ENCODE measurements around the gene KIF17. TPM values are rescaled to one million over a fixed set of nuclear protein-coding genes. Genes with fewer than 3 reads are reported as not detected.
A peak's percentile ranks its signal among the peaks of the same experiment; 100 is the strongest.

The KIF17 gene
- total and polyA plus RNA-seq, 3 experiments from 2014 or later: not detected

DNA sequence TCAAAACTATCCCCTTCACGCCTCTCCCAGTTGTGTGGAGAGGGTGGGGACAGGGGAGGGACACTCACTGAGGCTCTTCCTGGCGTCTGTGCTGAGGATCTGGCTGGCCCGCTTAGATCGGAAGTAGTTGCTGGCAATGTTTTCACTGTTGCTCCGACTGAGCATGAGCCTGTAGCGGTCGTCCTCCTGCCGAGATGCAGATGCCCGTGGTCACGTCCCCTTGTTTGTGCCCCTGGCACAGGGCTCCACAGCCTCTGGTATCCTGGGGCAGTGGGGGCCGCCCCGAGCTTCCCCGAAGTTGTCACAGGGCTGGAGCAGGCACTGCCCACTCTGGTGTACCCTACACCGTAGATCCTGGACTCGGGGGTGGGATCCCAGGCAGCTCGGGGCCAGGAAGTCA, 51.7 kb downstream of the KIF17 start:
- Mint-ChIP-seq H3K36me3 (peaks cover 0 to 7% (median 0%) of the 10 kb centered on the region in 3 donors), H3K9me3 (no peaks in the 10 kb centered on the region), H3K27me3 (peaks cover 0 to 2% of the 10 kb centered on the region in 2 donors), H3K27ac (no peak overlapping the region), H3K4me3 (no peak overlapping the region), H3K4me1 (peaks cover 15 to 19% (median 17%) of the 10 kb centered on the region in 3 donors)
- CTCF ChIA-PET: interaction anchor here (2.0 kb wide), 1 partner anchor 30 kb away, joined by 5 read pairs; no protein-coding TSS in a partner anchor
- no peaks in the 10 kb centered on the region for H3K27me3 ChIP-seq (ENCODE audit: insufficient read depth, low read length, poor library complexity, severe bottlenecking)
- no peaks in the 10 kb centered on the region for H3K36me3 ChIP-seq (ENCODE audit: insufficient read depth, low read length)
- no peak for DNase-seq
- no peak overlapping the region for H3K27ac ChIP-seq (ENCODE audit: low read depth, low read length)
- POLR2A ChIA-PET: no interaction called here
- peaks cover 10% of the 10 kb centered on the region for H3K4me1 ChIP-seq (ENCODE audit: insufficient read depth, low read length)
- H3K4me3 ChIP-seq (ENCODE audit: low read length): no peak overlapping the region
- no peaks in the 10 kb centered on the region for H3K9me3 ChIP-seq (ENCODE audit: low read length)

DNA sequence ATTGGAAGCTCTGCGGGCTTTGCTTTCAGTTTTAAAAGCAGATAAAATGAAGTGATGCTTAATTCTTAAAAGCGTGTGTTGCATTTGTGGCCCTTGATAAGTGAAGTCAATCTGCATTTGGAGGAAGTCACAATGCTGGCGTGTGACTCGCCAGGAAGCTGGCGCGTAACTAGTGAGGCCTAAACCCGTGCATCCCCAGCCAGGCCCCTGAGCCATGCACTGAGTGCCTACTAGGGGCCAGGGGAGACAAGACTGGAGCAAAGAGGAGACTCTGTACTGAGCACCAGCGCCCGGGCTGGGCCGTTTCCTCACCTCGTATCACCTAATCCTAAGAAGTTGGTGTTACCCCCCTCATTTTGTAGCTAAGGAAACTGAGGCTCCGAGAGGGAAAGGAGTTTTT, 52.1 kb downstream of the KIF17 start:
- ChIA-PET CTCF (interaction anchor here (2.0 kb wide), 1 partner anchor 30 kb away, joined by 5 read pairs; no protein-coding TSS in a partner anchor), POLR2A (no interaction called here)
- Mint-ChIP-seq H3K27me3 (peaks cover 0 to 2% of the 10 kb centered on the region in 2 donors), H3K27ac (no peak overlapping the region), H3K36me3 (peaks cover 0 to 10% (median 0%) of the 10 kb centered on the region in 3 donors), H3K9me3 (no peaks in the 10 kb centered on the region), H3K4me1 (peaks cover 18 to 21% (median 19%) of the 10 kb centered on the region in 3 donors), H3K4me3 (peak overlapping the region in 1 of 7 donors; percentile 48)
- Histone ChIP-seq H3K9me3 (ENCODE audit: low read length) (no peaks in the 10 kb centered on the region), H3K27me3 (ENCODE audit: insufficient read depth, low read length, poor library complexity, severe bottlenecking) (no peaks in the 10 kb centered on the region), H3K4me1 (ENCODE audit: insufficient read depth, low read length) (peaks cover 10% of the 10 kb centered on the region), H3K36me3 (ENCODE audit: insufficient read depth, low read length) (no peaks in the 10 kb centered on the region), H3K4me3 (ENCODE audit: low read length) (no peak overlapping the region), H3K27ac (ENCODE audit: low read depth, low read length) (no peak overlapping the region)
- DNase-seq: no peak

DNA sequence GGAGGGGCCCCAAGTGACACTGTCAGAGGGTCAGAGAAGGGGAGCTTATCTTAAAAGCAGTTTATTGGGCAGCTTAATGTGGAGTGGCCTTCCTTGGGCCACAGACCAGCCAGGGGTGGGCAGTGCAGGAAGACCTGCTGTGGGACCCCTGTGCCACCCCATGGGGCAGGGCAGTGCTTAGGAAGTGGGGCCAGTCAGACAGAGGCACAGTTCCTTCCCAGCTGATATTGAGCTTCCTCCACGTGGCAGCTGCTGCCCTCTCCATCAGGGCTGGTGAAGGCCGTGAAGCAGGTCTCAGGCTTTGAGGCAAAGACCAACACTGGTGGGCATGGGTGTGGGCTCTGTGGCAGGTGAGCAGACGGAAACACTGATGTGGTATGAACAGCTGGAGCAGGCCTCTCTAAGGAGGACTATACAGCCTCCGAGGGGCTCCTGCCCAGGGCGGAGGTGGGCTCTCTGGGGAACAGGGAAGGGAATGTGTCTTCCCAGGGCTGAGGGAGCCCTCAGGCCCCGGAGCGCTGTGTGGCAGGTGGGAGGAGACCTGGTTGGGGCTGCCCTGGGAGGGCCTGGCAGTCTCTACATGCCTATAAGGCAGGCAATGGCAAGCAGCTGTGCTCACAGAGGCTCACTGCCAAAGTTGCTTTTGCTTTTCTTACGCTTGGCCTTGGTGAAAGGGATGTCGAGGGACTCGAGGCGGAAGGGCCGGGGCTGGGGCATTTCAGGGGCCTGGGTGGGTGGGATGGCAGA, 53.7 kb downstream of the KIF17 start:
- Histone ChIP-seq H3K4me3 (ENCODE audit: low read length) (no peak overlapping the region), H3K4me1 (ENCODE audit: insufficient read depth, low read length) (peaks cover 26% of the 10 kb centered on the region), H3K36me3 (ENCODE audit: insufficient read depth, low read length) (no peaks in the 10 kb centered on the region), H3K27ac (ENCODE audit: low read depth, low read length) (no peak overlapping the region), H3K27me3 (ENCODE audit: insufficient read depth, low read length, poor library complexity, severe bottlenecking) (no peaks in the 10 kb centered on the region), H3K9me3 (ENCODE audit: low read length) (no peaks in the 10 kb centered on the region)
- peak overlapping the region in 1 of 8 donors; percentile 60 for H3K27ac Mint-ChIP-seq
- H3K4me1 Mint-ChIP-seq: peaks cover 34 to 37% (median 35%) of the 10 kb centered on the region in 3 donors
- no peak for DNase-seq
- peak overlapping the region in 1 of 7 donors; percentile 65 for H3K4me3 Mint-ChIP-seq
- no peaks in the 10 kb centered on the region for H3K27me3 Mint-ChIP-seq
- POLR2A ChIA-PET: no interaction called here
- CTCF ChIA-PET: interaction anchor here (1.2 to 1.3 kb wide), 2 partner anchors 30 to 33 kb away, joined by 3 to 6 read pairs; no protein-coding TSS in a partner anchor
- H3K36me3 Mint-ChIP-seq: peaks cover 0 to 22% (median 3%) of the 10 kb centered on the region in 3 donors
- no peaks in the 10 kb centered on the region for H3K9me3 Mint-ChIP-seq

DNA sequence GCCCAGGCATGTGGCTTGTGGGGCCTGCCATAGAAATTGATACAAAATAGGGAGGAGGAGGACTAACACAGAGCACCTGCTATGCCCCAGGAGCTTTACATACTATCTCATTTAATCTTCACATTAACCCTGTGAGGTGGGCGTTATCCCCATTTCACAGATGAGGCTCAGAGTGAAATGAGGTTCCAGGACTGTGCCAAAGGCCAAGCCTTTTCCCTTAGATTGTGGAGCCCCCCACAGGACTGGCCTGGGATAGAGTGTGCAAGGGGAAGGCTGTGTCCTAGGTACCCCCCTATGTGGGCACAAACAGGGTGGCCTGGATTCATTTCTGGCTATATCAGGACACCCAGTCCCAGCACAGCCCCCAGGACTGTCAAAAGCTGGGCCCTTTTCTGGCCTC, 54.4 kb downstream of the KIF17 start:
- H3K27me3 ChIP-seq (ENCODE audit: insufficient read depth, low read length, poor library complexity, severe bottlenecking): no peaks in the 10 kb centered on the region
- Mint-ChIP-seq H3K27me3 (no peaks in the 10 kb centered on the region), H3K36me3 (peaks cover 0 to 29% (median 3%) of the 10 kb centered on the region in 3 donors), H3K27ac (peak overlapping the region in 2 of 8 donors; percentile 61 to 93), H3K4me1 (peaks cover 38 to 42% (median 39%) of the 10 kb centered on the region in 3 donors), H3K9me3 (no peaks in the 10 kb centered on the region), H3K4me3 (peak overlapping the region in 5 of 7 donors; percentile 8 to 99 (median 44))
- H3K36me3 ChIP-seq (ENCODE audit: insufficient read depth, low read length): peaks cover 2% of the 10 kb centered on the region
- no peak for DNase-seq
- no peak overlapping the region for H3K27ac ChIP-seq (ENCODE audit: low read depth, low read length)
- POLR2A ChIA-PET: no interaction called here
- CTCF ChIA-PET: interaction anchor here (1.2 to 1.3 kb wide), 2 partner anchors 29 to 33 kb away, joined by 3 to 6 read pairs; no protein-coding TSS in a partner anchor
- H3K9me3 ChIP-seq (ENCODE audit: low read length): no peaks in the 10 kb centered on the region
- no peak overlapping the region for H3K4me3 ChIP-seq (ENCODE audit: low read length)
- peaks cover 32% of the 10 kb centered on the region for H3K4me1 ChIP-seq (ENCODE audit: insufficient read depth, low read length)

DNA sequence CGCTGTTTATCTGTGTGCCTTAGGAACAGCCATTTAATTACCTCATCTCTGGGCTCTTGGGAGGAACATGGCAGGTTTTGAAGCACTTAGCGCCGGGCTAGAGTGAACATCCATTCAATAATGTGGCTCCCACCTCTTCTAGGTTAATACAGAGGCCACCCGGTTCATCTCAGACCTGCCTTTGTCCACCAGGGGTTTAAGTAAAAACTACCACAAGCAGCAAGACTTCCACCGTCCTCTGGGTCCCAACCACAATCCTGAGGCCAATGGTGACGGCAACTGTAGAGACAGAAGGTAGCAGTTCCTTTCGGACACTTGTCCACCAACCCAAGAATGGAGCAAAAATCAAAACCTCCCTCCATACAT, 55.7 kb downstream of the KIF17 start:
- Histone ChIP-seq H3K9me3 (ENCODE audit: low read length) (no peaks in the 10 kb centered on the region), H3K4me1 (ENCODE audit: insufficient read depth, low read length) (peaks cover 32% of the 10 kb centered on the region), H3K27me3 (ENCODE audit: insufficient read depth, low read length, poor library complexity, severe bottlenecking) (no peaks in the 10 kb centered on the region), H3K27ac (ENCODE audit: low read depth, low read length) (peak overlapping the region; percentile 79), H3K4me3 (ENCODE audit: low read length) (peak overlapping the region; percentile 85), H3K36me3 (ENCODE audit: insufficient read depth, low read length) (peaks cover 14% of the 10 kb centered on the region)
- ChIA-PET POLR2A (interaction anchor here (0.8 to 1.7 kb wide), 5 partner anchors 16 to 154 kb away, joined by 3 to 9 read pairs (median 3); partner anchors contain the start of genes HP1BP3 and MUL1), CTCF (interaction anchor here (0.7 to 2.0 kb wide), 3 partner anchors 15 to 533 kb away, joined by 4 to 6 read pairs (median 5); no protein-coding TSS in a partner anchor)
- H3K4me3 Mint-ChIP-seq: peak overlapping the region; percentile 98 to 100 (median 99)
- H3K4me1 Mint-ChIP-seq: peaks cover 42 to 54% (median 45%) of the 10 kb centered on the region in 3 donors
- peak overlapping the region; percentile 93 to 99 (median 98) for H3K27ac Mint-ChIP-seq
- DNase-seq: no peak
- H3K27me3 Mint-ChIP-seq: no peaks in the 10 kb centered on the region
- no peaks in the 10 kb centered on the region for H3K9me3 Mint-ChIP-seq
- peaks cover 0 to 42% (median 3%) of the 10 kb centered on the region in 3 donors for H3K36me3 Mint-ChIP-seq

DNA sequence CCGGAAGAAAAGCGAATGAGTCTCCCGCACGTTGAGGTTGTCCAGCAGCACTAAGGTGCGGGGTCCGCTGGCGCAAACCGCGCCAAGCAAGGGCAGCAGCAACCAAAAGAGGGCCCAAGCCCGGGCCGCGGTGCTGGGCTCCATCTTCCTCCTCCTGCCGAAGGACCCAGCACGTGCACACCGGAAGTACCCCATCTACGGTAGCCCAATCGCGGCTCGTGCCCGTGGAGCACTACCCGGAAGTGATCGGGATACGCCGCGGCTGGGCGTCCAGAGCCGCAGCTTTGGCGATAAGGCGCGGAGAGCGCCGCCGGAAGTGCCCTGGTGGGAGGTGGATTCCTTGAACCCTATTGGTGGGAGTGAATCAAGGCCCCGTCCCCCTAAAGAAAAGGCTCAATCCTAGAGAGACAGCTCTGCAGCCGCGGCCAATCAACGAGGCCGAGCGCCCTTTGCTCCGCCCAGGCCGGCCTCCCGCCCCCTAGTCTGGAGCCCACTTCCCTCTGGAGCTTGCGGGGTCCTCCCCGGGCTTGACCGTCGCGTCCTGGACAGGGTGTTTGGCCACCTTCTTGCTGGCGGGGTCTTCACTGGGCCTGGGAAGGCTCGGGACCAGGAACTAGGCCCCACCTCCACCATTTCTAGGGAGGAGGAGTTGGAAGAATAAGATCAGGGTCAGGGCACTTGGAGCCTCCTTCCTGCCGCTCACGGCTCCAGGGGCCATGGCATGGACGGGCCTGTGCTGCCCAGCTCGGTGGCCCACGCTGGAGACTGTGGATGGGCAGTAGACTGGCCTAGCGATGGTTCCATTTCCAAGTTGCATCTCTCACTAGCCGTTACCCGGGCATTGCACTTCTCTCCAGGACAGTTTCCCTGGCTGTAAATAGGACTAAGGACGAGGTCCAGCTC, 56.3 kb downstream of the KIF17 start, which contains the start of gene DDOST:
DDOST (minus strand) TSS at position 163 of the 903 bp plus-strand sequence; CDS start at position 144, 19 bp downstream.
- ChIA-PET CTCF (interaction anchor here (0.7 to 2.0 kb wide), 6 partner anchors 14 to 534 kb away, joined by 3 to 6 read pairs (median 4); no protein-coding TSS in a partner anchor), POLR2A (interaction anchor here (0.8 to 1.7 kb wide), 5 partner anchors 15 to 153 kb away, joined by 3 to 9 read pairs (median 3); partner anchors contain the start of genes HP1BP3 and MUL1)
- H3K4me1 Mint-ChIP-seq: peaks cover 44 to 60% (median 49%) of the 10 kb centered on the region in 3 donors
- Histone ChIP-seq H3K27ac (ENCODE audit: low read depth, low read length) (peak within 1 kb of the TSS; percentile 85), H3K36me3 (ENCODE audit: insufficient read depth, low read length) (peaks cover 20% of the 10 kb centered on the region), H3K9me3 (ENCODE audit: low read length) (no peaks in the 10 kb centered on the region), H3K4me3 (ENCODE audit: low read length) (peak within 1 kb of the TSS; percentile 85), H3K27me3 (ENCODE audit: insufficient read depth, low read length, poor library complexity, severe bottlenecking) (no peaks in the 10 kb centered on the region), H3K4me1 (ENCODE audit: insufficient read depth, low read length) (peaks cover 32% of the 10 kb centered on the region)
- H3K27me3 Mint-ChIP-seq: no peaks in the 10 kb centered on the region
- DNase-seq: peak; percentile 88 to 97 (median 95)
- H3K4me3 Mint-ChIP-seq: peak within 1 kb of the TSS; percentile 98 to 100 (median 99)
- H3K9me3 Mint-ChIP-seq: no peaks in the 10 kb centered on the region
- peaks cover 0 to 48% (median 5%) of the 10 kb centered on the region in 3 donors for H3K36me3 Mint-ChIP-seq
- peak within 1 kb of the TSS; percentile 93 to 99 (median 98) for H3K27ac Mint-ChIP-seq

DNA sequence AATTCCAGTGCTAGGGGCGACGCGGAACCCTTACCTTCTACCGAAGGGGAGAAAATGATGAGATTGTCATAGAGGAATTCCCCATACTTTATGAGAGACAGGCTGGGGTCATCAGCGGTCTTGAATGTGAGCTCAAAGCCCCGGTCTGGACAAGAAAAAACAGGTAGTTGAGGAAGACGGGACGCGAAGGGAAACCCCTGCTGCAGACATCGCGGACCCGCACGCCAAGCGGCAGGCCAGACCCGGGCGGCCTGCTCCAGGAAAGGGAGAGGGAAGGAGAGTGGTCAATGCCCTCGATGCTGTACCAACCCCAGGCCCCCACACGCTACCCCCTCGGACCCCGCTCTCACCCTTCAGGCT, 57.0 kb downstream of the KIF17 start:
- Mint-ChIP-seq H3K4me3 (peak overlapping the region; percentile 98 to 100 (median 99)), H3K27ac (peak overlapping the region; percentile 93 to 99 (median 98)), H3K36me3 (peaks cover 0 to 54% (median 10%) of the 10 kb centered on the region in 3 donors), H3K9me3 (no peaks in the 10 kb centered on the region), H3K4me1 (peaks cover 44 to 61% (median 54%) of the 10 kb centered on the region in 3 donors), H3K27me3 (no peaks in the 10 kb centered on the region)
- POLR2A ChIA-PET: interaction anchor here (1.5 to 1.7 kb wide), 3 partner anchors 19 to 126 kb away, joined by 3 to 9 read pairs (median 7); partner anchors contain the start of gene HP1BP3
- Histone ChIP-seq H3K27ac (ENCODE audit: low read depth, low read length) (peak overlapping the region; percentile 85), H3K4me3 (ENCODE audit: low read length) (peak overlapping the region; percentile 85), H3K36me3 (ENCODE audit: insufficient read depth, low read length) (peaks cover 27% of the 10 kb centered on the region), H3K4me1 (ENCODE audit: insufficient read depth, low read length) (peaks cover 32% of the 10 kb centered on the region), H3K9me3 (ENCODE audit: low read length) (no peaks in the 10 kb centered on the region), H3K27me3 (ENCODE audit: insufficient read depth, low read length, poor library complexity, severe bottlenecking) (no peaks in the 10 kb centered on the region)
- DNase-seq: peak in 2 of 5 donors; percentile 5 to 10
- CTCF ChIA-PET: interaction anchor here (0.9 to 2.0 kb wide), 3 partner anchors 27 to 126 kb away, joined by 3 to 6 read pairs (median 4); no protein-coding TSS in a partner anchor
